PC-3 (cell line): Measurements from ENCODE around the gene SLC12A5. TPM values are rescaled to one million over a fixed set of nuclear protein-coding genes. Genes with fewer than 3 reads are reported as not detected.

Experiments
- ATAC-seq: fragments of 200-7000 bp; cut with Tn5 transposase; 2 replicates; pipeline ENCODE4 v1.9.1; 2020; ENCODE audit warnings: mild to moderate bottlenecking, moderate library complexity
- BruUV-seq: library from RNA; stranded (reverse); fragments of 400-500 nt; replicated peaks from 2 replicates; lab custom pipeline; 2021; lab: Mats Ljungman, UMichigan
- CTCF ChIA-PET: fragments of 300-600 bp; sonication (Branson Sonifier 250); formaldehyde crosslinking; loops from one replicate; lab custom pipeline; 2022; ENCODE audit warnings: antibody characterized with exemption; lab: Charles Lee
- POLR2A ChIA-PET: fragments of 300-600 bp; sonication (Branson Sonifier 250); formaldehyde crosslinking; loops from one replicate; lab custom pipeline; 2022; ENCODE audit warnings: antibody characterized with exemption; ENCODE audit not compliant: unreplicated experiment; lab: Charles Lee
- DNase-seq: peaks from one replicate; pipeline ENCODE4 v3.0.0-alpha.2; 2015
- H2AFZ ChIP-seq: fragments of 300-600 bp; sonication (generic); 2 replicates; pipeline ENCODE4 v1.6.0; 2016; ENCODE audit warnings: antibody characterized with exemption, low read length
- H3F3A ChIP-seq: fragments of 300-600 bp; sonication (generic); one replicate; pipeline ENCODE4 v1.6.0; 2017; ENCODE audit warnings: antibody characterized with exemption, low read length, control low read depth, mild to moderate bottlenecking; ENCODE audit not compliant: unreplicated experiment
- H3K27ac ChIP-seq: fragments of 300-600 bp; sonication (generic); 2 replicates; pipeline ENCODE4 v1.5.1; 2016; ENCODE audit warnings: mild to moderate bottlenecking, low read length
- H3K27me3 ChIP-seq: fragments of 300-600 bp; sonication (generic); 2 replicates; pipeline ENCODE4 v1.6.1; 2016; ENCODE audit warnings: low read length, mixed read lengths
- H3K36me3 ChIP-seq: fragments of 300-600 bp; sonication (generic); 2 replicates; pipeline ENCODE4 v1.6.1; 2016; ENCODE audit warnings: low read depth, mixed run types, low read length, mixed read lengths
- H3K4me1 ChIP-seq: fragments of 300-600 bp; sonication (generic); 2 replicates; pipeline ENCODE4 v1.5.1; 2016; ENCODE audit warnings: low read length; ENCODE audit not compliant: insufficient read depth
- H3K4me2 ChIP-seq: fragments of 300-600 bp; sonication (generic); 2 replicates; pipeline ENCODE4 v1.6.0; 2016; ENCODE audit warnings: low read length
- H3K4me3 ChIP-seq: fragments of 300-600 bp; sonication (generic); 2 replicates; pipeline ENCODE4 v1.5.1; 2016; ENCODE audit warnings: mild to moderate bottlenecking, low read length, mixed read lengths
- H3K79me2 ChIP-seq: fragments of 300-600 bp; sonication (generic); 2 replicates; pipeline ENCODE4 v1.6.1; 2017; ENCODE audit warnings: low read length, mixed read lengths
- H3K9ac ChIP-seq: fragments of 300-600 bp; sonication (generic); 2 replicates; pipeline ENCODE4 v1.6.0; 2016; ENCODE audit warnings: mild to moderate bottlenecking, low read length
- H3K9me2 ChIP-seq: fragments of 300-600 bp; sonication (generic); replicated peaks from 2 replicates; pipeline ENCODE4 v1.6.1; 2016; ENCODE audit warnings: mixed run types, low read length, mixed read lengths
- H3K9me3 ChIP-seq: fragments of 300-600 bp; sonication (generic); 2 replicates; pipeline ENCODE4 v1.6.1; 2016; ENCODE audit warnings: low read length, mixed read lengths
- H4K20me1 ChIP-seq: fragments of 300-600 bp; sonication (generic); 2 replicates; pipeline ENCODE4 v1.6.1; 2016; ENCODE audit warnings: low read length, mixed read lengths
- CTCF ChIP-seq: fragments of 300-600 bp; sonication (generic); conservative IDR thresholded peaks from 2 replicates; pipeline ENCODE4 v1.5.1; 2017; ENCODE audit warnings: antibody characterized with exemption, low read depth, mild to moderate bottlenecking, low read length
- EZH2 ChIP-seq: fragments of 300-600 bp; sonication (generic); IDR thresholded peaks from one replicate; pipeline ENCODE4 v1.6.1; 2017; ENCODE audit warnings: antibody characterized with exemption, mild to moderate bottlenecking, low read length; ENCODE audit not compliant: unreplicated experiment
- EZH2phosphoT487 ChIP-seq: fragments of 300-600 bp; sonication (generic); IDR thresholded peaks from 2 replicates; pipeline ENCODE4 v1.6.1; 2018; ENCODE audit warnings: mild to moderate bottlenecking, antibody characterized with exemption, low read length, borderline replicate concordance
- intact Hi-C: fragments of 100-400 bp; cut with micrococcal nuclease; formaldehyde crosslinking; loops from 2 replicates; pipeline ENCODE4 v1.9.0; 2023
- total RNA-seq: library from RNA; depleted of rRNA; stranded (reverse); fragments of >200 nt; gene quantifications from 2 replicates; pipeline ENCODE4 v1.2.3, GENCODE V29; 2014

The SLC12A5 gene
- total RNA-seq, 1 experiment from 2014 or later = 2.4 TPM

- Histone ChIP-seq H3K36me3 (no peaks in the 10 kb centered on the region), H3K4me2 (no peak overlapping the region), H3K9me3 (no peaks in the 10 kb centered on the region), H3F3A (no peaks in the 10 kb centered on the region), H3K9ac (no peak overlapping the region), H3K9me2 (no peaks in the 10 kb centered on the region), H3K27ac (no peak overlapping the region), H3K79me2 (no peaks in the 10 kb centered on the region), H3K4me1 (peaks cover 16% of the 10 kb centered on the region), H2AFZ (no peak overlapping the region), H3K27me3 (peaks cover 12% of the 10 kb centered on the region; the same call in 1 of the 2 replicates), H3K4me3 (no peak overlapping the region), H4K20me1 (no peaks in the 10 kb centered on the region)
- intact Hi-C loops = no loop called here
- TF ChIP-seq EZH2phosphoT487 = no peak
- no peak for TF ChIP-seq CTCF
- no peak for TF ChIP-seq EZH2
- no TSS peak for BruUV-seq
- ATAC-seq (no peak), DNase-seq (no peak)
- ChIA-PET CTCF (no interaction called here), POLR2A (no interaction called here)
These were observed 22.1 kb upstream of the SLC12A5 start for GRCh38 chr20:46006964-46007363.

- ATAC-seq (no peak), DNase-seq (no peak)
- H4K20me1 ChIP-seq = no peaks in the 10 kb centered on the region
- no peaks in the 10 kb centered on the region for H3K9me2 ChIP-seq
- no peak overlapping the region for H3K9ac ChIP-seq
- peaks cover 16% of the 10 kb centered on the region for H3K4me1 ChIP-seq
- no peaks in the 10 kb centered on the region for H3F3A ChIP-seq
- no peak overlapping the region for H2AFZ ChIP-seq
- no peak overlapping the region for H3K4me2 ChIP-seq
- H3K27me3 ChIP-seq = peaks cover 12% of the 10 kb centered on the region; the same call in 1 of the 2 replicates
- POLR2A ChIA-PET = no interaction called here
- no peaks in the 10 kb centered on the region for H3K79me2 ChIP-seq
- H3K36me3 ChIP-seq = no peaks in the 10 kb centered on the region
- intact Hi-C loops = no loop called here
- no peak overlapping the region for H3K27ac ChIP-seq
- CTCF ChIA-PET = no interaction called here
- H3K9me3 ChIP-seq = no peaks in the 10 kb centered on the region
- no TSS peak for BruUV-seq
- H3K4me3 ChIP-seq = no peak overlapping the region
- TF ChIP-seq EZH2 = no peak
- no peak for TF ChIP-seq EZH2phosphoT487
These were observed 21.3 kb upstream of the SLC12A5 start for GRCh38 chr20:46007671-46008070.

DNA sequence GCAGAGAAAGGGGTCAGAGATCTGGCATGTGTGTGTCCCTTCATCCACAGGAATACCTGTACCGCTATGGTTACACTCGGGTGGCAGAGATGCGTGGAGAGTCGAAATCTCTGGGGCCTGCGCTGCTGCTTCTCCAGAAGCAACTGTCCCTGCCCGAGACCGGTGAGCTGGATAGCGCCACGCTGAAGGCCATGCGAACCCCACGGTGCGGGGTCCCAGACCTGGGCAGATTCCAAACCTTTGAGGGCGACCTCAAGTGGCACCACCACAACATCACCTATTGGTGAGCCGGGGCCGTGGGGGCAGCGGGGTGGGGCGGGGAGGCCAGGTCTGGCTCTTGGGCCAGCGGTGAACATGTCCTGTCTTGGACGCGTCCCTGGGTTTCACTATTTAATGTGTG, 19.2 kb upstream of the SLC12A5 start:
- Histone ChIP-seq H3K36me3 (no peaks in the 10 kb centered on the region), H3F3A (no peaks in the 10 kb centered on the region), H3K27ac (no peak overlapping the region), H3K9me2 (no peaks in the 10 kb centered on the region), H3K79me2 (no peaks in the 10 kb centered on the region), H3K9me3 (no peaks in the 10 kb centered on the region), H2AFZ (no peak overlapping the region), H3K4me3 (no peak overlapping the region), H3K27me3 (peaks cover 12% of the 10 kb centered on the region; the same call in 1 of the 2 replicates), H3K9ac (no peak overlapping the region), H3K4me1 (peaks cover 13% of the 10 kb centered on the region), H4K20me1 (no peaks in the 10 kb centered on the region), H3K4me2 (no peak overlapping the region)
- ChIA-PET CTCF (no interaction called here), POLR2A (no interaction called here)
- no TSS peak for BruUV-seq
- ATAC-seq = no peak
- no peak for DNase-seq
- intact Hi-C loops = no loop called here
- TF ChIP-seq EZH2phosphoT487 (no peak), EZH2 (no peak), CTCF (no peak)
